GM19099 (cell line): Measurements from ENCODE around the gene HTR2C.

Experiments used
- POLR2A ChIP-seq: IDR thresholded peaks from 3 replicates; pipeline ENCODE4 v1.6.1; 2011; ENCODE audit warnings: low read depth; ENCODE audit not compliant: insufficient read length; ENCODE audit errors: extremely low read depth

The HTR2C gene

GRCh38 chrX:114583646-114584374 is at the start of gene HTR2C:
Gene HTR2C (plus strand): TSS chrX:114584086. CDS start chrX:114726937, 142,851 bp downstream.
- no peak for TF ChIP-seq POLR2A

- TF ChIP-seq POLR2A, result no peak
Measured at GRCh38 chrX:114580336-114580735, 3.5 kb upstream of the HTR2C start.

- TF ChIP-seq POLR2A, result no peak
Measured at GRCh38 chrX:114581528-114582263, 2.2 kb upstream of the HTR2C start.

- no peak for TF ChIP-seq POLR2A
Measured at GRCh38 chrX:114582264-114582632, 1.6 kb upstream of the HTR2C start.

- TF ChIP-seq POLR2A, result no peak
Measured at GRCh38 chrX:114582698-114583395, 1.0 kb upstream of the HTR2C start.

GRCh38 chrX:114584375-114584943 is 573 bp downstream of the HTR2C start:
- no peak for TF ChIP-seq POLR2A

- TF ChIP-seq POLR2A, result no peak
Measured at GRCh38 chrX:114584983-114585842, 1.3 kb downstream of the HTR2C start.

- no peak for TF ChIP-seq POLR2A
Measured at GRCh38 chrX:114591121-114591520, 7.2 kb downstream of the HTR2C start.

GRCh38 chrX:114599305-114599704 is 15.4 kb downstream of the HTR2C start:
- TF ChIP-seq POLR2A, result no peak

- no peak for TF ChIP-seq POLR2A
Measured at GRCh38 chrX:114599911-114600310, 16.0 kb downstream of the HTR2C start.

- TF ChIP-seq POLR2A, result no peak
Measured at GRCh38 chrX:114611018-114611619, 27.2 kb downstream of the HTR2C start.

GRCh38 chrX:114615765-114616164 is 31.9 kb downstream of the HTR2C start:
- TF ChIP-seq POLR2A, result no peak

- TF ChIP-seq POLR2A, result no peak
Measured at GRCh38 chrX:114619874-114620273, 36.0 kb downstream of the HTR2C start.

- no peak for TF ChIP-seq POLR2A
Measured at GRCh38 chrX:114626323-114626722, 42.4 kb downstream of the HTR2C start.
